Erythroblast (primary cell): Measurements from ENCODE around the gene STXBP1.
A peak's percentile ranks its signal among the peaks of the same experiment; 100 is the strongest.

ENCODE experiments used
- DNase-seq, 2 experiments: peaks; one replicate each; lab custom pipeline; 2025; lab: John Stamatoyannopoulos, UW
- GATA1 ChIP-seq: IDR thresholded peaks from 2 replicates; pipeline ENCODE4 v1.6.1; 2011; ENCODE audit warnings: low read depth, mild to moderate bottlenecking, control low read depth, low read length, moderate library complexity
- POLR2A ChIP-seq: IDR thresholded peaks from 2 replicates; pipeline ENCODE4 v1.6.1; 2011; ENCODE audit warnings: mild to moderate bottlenecking, low read length

STXBP1 gene

DNA sequence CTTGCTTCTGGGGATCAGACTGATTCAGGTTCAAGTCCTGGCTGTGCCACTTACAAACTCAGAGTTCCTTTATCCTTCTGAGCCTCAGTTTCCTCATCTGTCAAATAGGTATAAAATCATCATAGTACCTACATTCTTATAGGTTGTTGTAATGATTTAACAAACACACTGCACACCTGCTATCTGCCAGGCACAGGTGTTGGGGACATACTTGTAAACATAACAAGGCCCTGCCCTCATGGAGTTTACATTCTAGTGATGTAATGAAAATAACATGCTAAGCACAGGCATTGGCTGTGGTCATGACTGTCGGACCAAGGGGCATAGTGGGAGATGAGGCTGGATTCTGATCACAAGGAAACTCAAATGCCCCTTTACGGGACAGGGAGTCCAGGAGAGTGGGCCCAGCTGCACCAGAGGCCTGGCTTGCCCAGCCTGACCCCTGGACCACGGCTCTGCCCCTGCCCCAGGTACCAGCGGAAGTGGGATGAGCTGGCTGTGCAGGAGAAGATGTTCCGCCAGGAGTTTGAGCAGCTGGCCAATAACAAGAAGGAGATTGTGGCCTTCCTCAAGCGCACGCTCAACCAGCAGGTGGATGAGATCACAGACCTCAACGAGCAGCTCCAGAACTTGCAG lies 97.0 kb downstream of the STXBP1 start:
- no peak for TF ChIP-seq GATA1
- TF ChIP-seq POLR2A = no peak
- DNase-seq = no peak

DNA sequence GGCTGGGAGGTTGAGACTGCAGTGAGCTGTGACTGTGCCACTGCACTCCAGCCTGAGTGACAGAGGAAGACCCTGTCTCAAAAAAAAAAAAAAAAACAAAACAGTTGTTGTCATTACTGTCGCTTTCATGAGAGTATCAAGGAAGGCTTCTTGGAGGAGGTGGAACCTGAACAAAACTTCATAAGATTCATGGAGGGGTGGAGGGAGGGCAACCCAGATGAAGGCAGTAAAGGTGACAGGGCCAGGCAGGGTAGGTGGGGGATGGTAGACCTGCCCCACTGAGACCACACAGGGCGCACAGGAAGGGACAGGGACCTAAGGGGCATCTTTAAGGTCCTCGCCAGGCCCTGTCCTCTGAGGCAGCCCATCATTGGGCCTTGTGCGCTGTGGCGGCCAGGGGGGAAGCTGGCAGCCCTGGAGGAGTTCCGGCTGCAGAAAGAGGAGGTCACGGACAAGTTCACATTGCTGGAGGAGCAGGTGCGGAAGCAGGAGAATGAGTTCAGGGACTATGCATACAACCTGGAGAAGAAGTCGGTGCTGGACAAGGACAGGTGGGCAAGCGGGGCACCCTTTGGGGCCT lies 98.2 kb downstream of the STXBP1 start:
- DNase-seq = no peak
- TF ChIP-seq POLR2A (no peak), GATA1 (no peak)

DNA sequence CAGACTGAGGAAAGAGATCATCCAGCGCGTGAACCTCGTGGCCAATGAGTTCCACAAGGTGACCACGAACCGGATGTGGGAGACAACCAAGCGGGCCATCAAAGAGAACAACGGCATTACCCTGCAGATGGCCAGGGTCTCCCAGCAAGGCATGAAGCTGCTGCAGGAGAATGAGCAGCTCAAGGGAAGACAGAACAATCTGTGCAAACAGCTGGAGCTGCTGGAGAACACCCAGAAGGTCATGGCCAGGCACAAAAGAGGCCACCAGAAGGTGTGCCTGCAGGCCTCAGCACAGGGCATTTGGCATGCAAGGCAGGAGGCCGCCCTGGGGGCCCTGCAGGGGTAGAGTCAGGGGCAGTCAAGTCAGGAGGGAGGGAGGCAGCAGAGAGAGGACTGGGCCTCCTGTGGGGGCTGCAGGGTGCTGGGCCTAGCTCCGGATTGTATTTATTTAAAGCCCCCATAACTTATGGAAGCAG lies 99.2 kb downstream of the STXBP1 start:
- no peak for DNase-seq
- no peak for TF ChIP-seq GATA1
- TF ChIP-seq POLR2A = no peak

DNA sequence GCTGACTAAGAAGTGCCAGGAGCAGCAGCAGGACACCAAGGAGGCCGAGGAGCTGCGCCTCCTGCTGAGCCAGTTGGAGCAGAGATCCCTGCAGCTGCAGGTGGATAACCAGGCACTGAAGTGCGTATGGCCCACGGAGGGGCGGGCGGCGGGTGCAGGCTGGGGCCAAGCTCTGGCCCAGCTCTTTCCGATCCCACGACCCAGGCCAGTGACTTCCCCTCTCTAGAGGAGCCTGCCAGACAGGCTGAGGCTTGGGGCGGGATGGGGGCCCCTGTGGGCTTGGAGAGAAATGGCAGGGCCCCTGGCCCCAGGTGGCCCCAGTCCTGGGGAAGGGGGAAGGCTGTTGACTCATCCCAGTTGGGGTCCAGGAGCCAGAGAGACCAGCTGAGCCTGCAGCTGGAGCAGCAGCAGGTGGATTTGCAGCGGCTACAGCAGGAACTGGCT lies 99.8 kb downstream of the STXBP1 start:
- no peak for DNase-seq
- TF ChIP-seq POLR2A = no peak

DNA sequence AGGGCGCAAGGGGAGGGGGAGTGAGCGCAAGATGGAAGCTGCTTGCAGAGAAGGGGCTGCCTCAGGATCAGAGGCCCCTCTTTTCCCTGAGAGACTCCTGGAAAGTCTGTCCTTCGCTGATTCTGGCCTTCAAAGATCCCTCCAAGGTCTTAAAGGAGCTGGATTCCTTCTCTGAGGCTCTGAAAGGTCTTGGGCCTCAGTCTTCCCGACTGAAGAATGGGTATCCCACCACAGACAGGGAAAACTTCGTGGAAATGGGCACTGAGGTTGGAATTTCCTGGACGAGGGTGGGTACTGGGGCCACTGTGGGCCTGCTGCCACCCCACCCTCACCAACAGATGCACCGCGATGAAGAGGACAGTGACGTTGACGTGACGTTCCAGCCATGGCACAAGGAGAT lies 100.3 kb downstream of the STXBP1 start:
- no peak for DNase-seq
- TF ChIP-seq GATA1 (no peak), POLR2A (no peak)

DNA sequence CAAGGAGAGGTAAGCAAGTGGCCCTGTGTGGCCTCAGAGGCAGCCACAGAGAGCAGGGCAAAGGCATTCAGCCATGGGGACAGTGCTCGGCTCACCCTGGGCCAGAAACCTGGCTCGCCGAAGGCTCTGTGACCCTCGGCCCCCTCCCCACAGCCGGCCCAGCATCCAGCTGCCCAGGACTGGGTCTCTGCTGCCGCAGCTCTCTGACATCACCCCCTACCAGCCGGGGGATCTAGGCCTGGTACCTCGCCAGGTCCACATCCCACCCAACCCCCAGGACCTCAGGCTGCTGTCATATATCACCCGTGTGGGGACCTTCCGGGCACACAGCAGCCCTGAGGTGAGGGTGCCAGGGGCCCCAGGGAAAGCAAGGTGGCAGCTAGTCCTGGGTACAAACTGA lies 100.8 kb downstream of the STXBP1 start:
- no peak for DNase-seq
- TF ChIP-seq POLR2A (no peak), GATA1 (no peak)

DNA sequence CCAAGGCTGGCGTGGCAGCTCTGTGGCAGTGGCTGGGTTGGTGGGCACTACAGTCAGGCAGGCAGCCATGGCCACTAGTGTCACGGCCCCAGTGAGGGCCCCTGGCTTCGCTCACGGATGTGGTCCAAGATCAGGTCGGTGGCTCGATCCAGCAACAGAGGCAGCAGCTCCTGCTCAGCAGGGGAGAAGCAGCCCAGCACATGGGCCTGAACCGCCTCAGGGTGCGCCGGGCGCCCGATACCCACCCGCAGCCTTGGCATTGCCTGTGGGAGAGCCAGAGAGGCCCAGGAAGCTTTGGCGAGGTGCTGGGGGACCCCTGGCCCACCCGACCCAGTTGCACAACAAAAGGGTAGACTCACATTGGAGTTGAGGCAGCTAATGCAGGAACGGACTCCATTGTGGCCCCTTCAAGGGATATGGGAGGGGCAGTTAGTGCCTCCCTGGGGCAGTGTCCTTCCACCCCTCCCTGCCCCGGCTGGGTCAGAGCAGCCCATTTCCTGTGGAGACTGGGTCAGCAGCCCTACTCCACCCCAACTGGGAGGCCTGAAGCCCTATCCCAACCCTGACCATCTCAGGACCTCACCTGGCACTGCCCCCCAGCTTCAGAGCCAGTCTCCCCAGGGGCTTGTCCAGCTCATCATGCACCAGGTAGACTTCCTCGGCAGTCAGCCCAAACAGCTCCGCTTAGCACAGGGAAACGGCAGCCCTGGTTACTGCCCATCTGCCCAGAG lies 102.1 kb downstream of the STXBP1 start:
- TF ChIP-seq POLR2A (no peak), GATA1 (no peak)
- no peak for DNase-seq

DNA sequence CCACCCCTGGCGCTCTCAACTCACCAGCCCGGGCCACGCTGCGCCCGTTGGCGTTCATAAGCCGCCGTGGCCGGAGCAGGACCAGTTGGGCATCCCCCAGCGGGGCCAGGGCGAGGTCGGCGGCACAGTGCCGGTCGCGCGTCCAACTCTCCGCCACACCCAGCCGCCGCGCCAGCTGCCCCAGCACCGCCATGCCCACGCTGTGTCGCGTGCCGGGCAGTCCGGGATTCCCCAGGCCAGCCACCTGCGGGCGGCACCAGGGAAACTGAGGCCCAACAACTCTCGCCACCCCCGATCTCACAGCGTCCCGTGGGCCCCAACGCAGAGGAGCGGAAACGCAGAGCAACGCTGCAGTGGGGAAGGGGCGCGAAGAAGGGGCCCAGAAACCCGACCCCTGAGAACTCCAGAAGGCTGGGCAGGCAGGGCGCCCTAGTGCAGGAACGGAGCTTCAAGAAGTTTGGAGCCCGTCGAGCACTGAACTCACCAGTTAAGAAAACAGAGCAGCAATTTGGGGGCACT lies 102.9 kb downstream of the STXBP1 start:
- peak; percentile 34 to 53 for DNase-seq
- TF ChIP-seq POLR2A (no peak), GATA1 (no peak)

DNA sequence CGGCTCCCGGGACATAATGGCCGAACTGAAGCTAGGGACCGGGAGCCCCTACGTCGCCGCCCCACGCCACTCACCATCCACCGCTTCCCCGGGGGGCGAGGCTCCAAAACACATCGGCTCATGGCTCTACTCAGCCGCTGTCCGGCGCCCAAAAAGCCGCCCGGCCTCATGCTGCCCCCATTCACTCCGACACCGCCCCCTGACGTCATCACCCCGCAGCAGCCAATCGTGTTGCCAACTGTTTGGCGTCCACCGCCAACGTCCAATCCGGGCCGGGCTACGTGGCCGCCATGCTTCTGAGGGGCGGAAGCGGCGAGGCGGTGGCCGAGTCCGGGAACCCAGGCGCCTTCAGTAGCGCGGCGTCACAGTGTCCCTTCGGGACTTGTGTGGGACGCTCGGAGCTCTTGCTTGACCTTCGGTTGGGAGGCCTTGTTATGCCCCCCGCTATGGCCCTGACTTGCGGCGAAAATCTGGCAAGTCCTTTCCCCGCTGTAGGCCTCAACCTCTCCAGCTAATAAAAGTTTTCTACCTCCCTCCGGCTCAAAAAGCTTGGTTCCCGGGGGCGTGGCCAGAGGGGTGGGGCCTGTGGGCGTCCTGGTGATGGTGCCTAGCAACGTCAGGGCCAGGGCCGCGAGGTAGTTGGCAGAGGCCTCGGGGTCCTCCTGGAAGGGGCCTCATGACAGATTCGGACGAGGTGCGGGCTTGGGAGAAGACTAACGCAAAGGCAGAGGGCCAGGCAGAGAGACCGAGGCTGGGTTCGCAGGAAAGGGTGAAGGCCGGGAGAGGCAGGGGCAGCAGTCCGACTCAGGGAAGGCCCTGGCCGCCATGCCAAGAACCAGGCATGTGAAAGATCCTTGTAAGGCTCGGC lies 103.6 kb downstream of the STXBP1 start, which contains the start of the genes PTRH1 and TTC16:
PTRH1 (minus strand) TSS at position 194 of the 868 bp plus-strand sequence; CDS start at position 170, 24 bp downstream.
TTC16 (plus strand) TSS at position 610 of the 868 bp plus-strand sequence; CDS start at position 677, 67 bp downstream.
- TF ChIP-seq GATA1 (no peak), POLR2A (peak; percentile 43)
- peak; percentile 97 to 99 for DNase-seq

DNA sequence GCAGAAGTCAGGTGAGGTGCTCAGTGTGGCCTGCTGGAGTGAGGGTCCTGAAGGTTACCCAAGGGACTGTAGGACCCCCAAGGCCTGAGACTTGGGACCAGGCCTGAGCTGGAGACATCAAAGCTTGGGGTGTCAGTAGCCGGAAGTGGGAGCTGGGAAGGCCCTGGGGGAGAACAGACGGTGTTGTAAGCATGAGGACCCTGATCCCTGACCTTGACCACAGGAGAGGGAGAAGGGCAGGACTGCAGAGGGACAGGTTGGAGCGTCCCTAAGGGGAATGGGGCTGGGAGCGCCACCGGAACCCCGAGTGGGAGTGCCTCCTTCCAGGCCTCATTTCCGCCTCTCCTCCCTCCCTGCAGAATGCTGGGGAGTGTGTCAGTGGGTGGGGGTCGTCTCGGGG lies 104.3 kb downstream of the STXBP1 start:
- no peak for DNase-seq
- no peak for TF ChIP-seq GATA1

DNA sequence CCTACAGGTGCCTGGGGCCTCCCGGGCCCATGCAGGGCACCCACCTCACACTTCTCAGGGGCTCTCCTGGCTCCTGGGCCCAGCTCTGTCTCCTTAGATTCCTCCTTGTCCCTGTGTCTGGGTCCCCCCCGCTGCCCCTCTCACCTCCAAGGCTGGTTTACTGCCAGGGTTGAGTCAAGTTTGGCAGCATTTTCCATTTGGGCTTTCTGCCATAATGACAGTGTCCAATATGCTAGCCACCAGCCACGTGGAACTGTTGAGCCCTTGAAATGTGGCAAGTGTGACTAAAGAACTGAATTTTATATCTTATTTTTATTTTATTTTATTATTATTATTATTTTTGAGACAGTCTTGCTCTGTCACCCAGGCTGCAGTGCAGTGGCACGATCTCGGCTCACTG lies 105.7 kb downstream of the STXBP1 start:
- no peak for TF ChIP-seq GATA1
- no peak for TF ChIP-seq POLR2A
- DNase-seq = no peak

DNA sequence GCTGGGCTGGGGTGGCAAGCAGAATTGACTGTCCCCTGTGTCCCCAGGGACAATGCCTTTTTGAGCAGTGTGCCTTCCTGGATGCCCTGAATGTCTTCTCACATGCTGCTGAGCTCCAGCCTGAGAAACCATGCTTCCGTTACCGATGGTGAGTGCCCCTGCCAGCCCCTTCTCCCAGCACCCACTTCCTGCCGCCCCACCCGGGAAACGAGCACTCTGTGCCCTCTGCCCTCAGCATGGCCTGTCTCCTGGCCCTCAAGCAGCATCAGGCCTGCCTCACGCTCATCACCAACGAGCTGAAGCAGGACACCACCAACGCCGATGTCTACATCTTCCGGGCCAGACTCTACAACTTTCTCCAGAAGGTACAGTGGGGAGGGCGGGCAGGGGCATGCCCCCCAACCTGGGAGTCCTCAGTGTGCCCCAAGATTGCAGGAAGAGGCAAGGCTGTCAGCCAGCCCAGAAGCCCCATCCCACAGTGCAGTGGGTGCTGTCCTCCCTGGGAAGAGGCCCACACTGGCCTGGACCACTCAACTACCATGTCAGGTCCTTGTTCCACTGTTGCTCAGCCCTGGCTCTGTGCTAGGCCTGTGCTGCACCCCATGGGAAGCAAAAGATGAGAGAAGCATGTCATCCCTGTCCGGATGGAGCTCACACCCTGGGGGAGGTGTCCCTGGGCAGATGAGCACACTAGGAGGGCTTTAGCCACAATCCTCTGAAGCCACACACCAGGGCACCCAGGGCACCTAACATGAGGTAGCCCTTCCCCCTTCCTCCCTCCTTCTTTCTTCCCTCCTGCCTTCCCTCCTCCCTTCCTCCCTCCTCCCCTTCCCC lies 108.2 kb downstream of the STXBP1 start:
- DNase-seq = no peak
- no peak for TF ChIP-seq POLR2A
- no peak for TF ChIP-seq GATA1
